HuH-7 (cell line): ENCODE data around the gene AMN.

ENCODE experiments used
- DNase-seq: peaks from one replicate; pipeline ENCODE4 v3.0.0; 2011; ENCODE audit warnings: low spot score

Gene AMN

DNA sequence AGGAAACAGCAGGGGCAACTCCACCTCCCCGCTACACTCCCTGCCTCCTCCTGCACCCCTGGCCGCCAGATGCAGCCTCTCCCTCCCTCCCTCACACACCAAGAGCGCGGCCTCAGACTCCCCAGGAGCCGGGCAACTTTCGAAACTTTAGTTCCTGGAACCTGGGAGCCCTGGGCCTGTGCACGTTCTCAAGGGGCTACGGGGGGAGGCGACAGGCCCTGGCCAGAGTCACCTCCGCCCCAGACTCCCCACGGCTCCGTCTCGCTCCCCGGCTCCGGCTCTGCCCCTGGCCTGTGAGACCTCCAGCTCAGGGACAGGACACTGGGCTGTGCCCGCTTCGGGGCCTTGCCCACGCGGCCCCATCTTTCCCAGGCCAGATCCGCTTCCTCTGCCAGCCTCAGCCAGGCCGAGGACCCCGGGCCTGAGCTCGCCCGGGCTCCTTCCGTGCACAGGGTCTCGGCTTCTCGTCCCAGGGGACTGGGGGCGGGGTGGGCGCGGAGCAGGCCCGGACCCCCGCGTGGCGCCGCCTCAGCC is 5.5 kb downstream of the AMN start:
- DNase-seq: no peak

DNA sequence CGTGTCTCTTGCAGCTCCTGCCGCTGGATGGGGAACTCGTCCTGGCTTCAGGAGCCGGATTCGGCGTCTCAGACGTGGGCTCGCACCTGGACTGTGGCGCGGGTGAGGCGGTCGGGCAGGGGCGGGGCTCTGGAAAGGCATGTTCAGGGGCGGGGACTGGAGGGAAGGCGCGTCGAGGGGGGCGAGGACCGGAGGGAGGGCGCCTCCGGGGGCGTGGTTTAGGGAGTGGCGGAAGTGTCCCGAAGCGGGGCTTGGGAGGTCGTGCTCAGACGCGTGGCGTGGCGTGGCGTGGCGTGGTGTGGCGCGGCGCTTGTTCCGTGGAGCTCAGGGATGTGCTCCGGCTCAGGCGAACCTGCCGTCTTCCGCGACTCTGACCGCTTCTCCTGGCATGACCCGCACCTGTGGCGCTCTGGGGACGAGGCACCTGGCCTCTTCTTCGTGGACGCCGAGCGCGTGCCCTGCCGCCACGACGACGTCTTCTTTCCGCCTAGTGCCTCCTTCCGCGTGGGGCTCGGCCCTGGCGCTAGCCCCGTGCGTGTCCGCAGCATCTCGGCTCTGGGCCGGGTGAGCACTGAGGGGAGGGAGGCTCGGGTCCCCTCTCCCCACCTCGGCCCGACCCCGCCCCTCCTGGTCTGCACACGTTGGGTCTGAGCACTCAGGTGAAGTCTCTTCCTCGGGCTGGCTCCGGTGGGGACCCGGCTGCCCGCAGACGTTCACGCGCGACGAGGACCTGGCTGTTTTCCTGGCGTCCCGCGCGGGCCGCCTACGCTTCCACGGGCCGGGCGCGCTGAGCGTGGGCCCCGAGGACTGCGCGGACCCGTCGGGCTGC is 6.2 kb downstream of the AMN start:
- no peak for DNase-seq

DNA sequence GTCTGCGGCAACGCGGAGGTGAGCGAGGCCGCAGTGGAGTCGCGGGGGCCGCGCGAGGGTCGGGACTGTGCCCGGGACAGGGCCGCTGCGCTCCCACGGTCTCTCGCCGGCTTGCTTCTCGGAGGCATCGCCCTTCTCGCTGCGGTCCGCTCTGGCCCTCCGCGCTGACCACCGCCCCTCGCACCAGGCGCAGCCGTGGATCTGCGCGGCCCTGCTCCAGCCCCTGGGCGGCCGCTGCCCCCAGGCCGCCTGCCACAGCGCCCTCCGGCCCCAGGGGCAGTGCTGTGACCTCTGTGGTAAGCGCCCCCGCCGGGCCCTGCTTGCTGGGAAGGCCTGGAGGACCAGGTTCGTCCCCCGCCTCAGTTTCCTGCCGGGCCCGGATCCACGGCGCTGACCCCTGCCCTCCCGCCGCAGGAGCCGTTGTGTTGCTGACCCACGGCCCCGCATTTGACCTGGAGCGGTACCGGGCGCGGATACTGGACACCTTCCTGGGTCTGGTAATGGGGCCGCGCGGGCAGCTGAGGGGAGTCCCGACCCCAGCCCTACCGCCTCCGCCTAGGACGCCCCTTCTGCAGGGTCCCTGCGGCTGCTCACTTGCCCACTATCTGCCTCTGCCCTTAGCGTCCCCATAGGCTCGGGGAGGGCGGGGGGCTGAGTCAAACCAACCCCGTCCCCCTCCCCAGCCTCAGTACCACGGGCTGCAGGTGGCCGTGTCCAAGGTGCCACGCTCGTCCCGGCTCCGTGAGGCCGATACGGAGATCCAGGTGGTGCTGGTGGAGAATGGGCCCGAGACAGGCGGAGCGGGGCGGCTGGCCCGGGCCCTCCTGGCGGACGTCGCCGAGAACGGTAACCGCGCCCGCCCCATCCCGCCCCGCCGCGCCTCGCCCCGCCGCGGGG is 7.0 kb downstream of the AMN start:
- DNase-seq: no peak

GRCh38 chr14:102930138-102930752 is 7.8 kb downstream of the AMN start:
- no peak for DNase-seq

DNA sequence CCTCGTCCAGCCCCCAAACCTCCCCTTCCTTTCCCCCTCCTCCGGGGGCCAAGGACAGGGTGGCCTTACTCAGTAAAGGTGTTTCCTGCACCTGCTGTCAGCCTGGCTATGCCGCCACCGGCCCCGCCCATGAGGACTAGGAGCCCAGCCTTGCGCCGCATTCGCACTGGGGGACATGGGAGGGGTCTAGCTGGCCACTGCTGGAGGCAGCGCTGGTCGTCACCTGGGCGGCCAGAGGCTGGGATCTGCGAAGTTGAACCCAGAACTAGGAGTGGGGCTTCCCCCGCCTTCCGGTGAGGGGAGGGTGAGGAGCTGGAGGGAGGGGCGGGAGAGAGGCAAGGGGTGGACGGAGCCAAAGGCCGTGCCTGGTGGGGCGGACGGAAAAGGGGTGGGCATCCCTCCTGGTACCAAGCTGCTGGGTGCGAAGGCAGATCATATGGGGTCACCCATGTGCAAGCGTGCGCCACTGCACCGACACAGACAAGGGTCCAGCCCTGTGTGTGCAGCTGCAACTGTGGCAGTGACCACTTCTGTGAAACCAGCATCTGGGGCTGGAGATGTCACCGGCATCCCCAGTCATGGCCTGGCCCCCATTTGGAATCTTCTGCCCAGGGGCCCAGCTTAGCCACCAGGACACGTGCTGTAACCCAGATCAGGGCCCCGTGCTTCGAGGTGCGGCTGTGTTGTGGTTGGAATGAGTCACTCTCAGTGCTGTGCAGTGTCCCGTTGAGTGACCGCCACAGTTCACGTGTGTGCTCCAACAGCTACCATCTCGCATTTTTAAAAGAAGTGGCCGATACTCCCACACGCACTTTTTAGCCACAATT is 8.5 kb downstream of the AMN start:
- no peak for DNase-seq

GRCh38 chr14:102931580-102932285 is 9.3 kb downstream of the AMN start:
- no peak for DNase-seq

DNA sequence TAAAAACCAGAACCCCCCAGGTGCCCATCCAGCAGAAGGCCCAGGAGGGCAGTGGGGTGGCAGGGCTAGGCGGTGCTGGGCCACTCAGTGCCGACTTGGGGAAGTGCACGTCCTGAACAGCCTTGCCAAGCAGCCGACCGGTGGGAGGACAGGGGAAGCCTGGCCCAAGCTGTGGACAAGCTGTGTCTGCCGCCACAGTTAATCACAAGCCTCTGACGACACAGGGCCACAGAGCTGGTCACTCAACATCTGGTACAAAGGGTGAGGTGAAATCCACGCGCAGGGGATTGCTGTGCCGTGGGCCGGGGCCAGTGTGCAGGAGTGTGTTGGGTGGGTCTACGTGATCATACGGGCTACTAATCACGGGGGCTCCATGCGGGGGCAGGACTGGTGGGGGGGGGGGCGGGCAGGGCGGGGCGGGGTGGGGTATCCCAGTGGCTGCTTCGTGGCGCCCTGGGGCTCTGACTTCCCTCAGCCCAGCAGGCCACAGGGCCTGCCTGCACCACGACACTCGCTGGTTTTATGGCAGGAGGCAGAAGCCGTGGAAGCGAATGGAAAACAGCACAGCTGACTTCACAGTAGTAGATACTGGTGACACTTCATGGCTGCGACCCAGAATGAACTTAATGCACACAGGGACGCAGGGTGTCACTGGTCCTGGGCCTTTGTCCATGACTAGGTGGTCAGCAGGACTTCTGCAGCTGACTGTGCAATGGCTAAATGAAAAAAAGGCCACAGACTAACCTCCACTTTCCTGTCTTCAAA is 10.2 kb downstream of the AMN start:
- DNase-seq: no peak

GRCh38 chr14:102933618-102934231 is 11.3 kb downstream of the AMN start:
- DNase-seq: no peak

GRCh38 chr14:102935756-102936155 is 13.3 kb downstream of the AMN start:
- DNase-seq: no peak

- no peak for DNase-seq
Observed at GRCh38 chr14:102937331-102938175, 15.1 kb downstream of the AMN start.

DNA sequence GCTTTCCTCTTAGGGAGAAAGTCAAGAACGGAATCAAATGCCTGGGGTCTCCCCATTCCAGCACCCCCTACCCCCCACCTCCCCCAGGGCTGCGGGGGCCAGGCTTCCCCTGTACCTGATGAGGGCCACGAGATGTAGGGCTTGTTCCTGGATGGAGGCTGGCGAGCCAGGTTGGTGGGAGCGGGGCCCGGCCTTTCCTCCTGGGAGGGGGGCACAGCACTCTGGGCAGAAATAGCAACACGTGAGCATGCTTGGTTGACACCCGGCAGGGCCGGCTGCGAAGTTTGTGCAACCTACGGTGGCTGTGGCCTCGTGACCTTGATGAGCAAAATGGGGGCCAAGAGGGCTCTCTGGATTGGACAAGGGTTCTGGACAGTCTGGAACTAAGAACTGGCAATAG is 15.7 kb downstream of the AMN start:
- no peak for DNase-seq

DNA sequence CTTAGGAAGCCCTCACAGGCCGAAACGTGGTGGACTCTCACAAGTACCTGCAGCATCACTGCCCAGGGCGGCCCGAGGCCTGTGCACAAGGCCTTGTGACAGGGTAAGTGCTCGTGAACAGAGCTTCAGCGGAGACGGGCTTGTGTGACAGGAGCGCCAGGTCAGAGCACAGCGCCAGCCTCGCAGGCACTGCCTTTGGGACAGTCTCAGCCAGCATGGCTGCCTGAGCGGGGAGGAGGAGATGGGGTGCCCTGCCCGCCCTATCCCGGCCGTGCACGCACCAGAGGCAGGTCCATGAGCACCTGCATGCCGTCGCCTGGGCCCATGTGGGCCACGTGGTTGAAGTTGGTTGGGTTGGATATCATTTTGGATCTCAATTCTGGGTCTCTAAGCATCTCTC is 16.9 kb downstream of the AMN start:
- DNase-seq: no peak

DNA sequence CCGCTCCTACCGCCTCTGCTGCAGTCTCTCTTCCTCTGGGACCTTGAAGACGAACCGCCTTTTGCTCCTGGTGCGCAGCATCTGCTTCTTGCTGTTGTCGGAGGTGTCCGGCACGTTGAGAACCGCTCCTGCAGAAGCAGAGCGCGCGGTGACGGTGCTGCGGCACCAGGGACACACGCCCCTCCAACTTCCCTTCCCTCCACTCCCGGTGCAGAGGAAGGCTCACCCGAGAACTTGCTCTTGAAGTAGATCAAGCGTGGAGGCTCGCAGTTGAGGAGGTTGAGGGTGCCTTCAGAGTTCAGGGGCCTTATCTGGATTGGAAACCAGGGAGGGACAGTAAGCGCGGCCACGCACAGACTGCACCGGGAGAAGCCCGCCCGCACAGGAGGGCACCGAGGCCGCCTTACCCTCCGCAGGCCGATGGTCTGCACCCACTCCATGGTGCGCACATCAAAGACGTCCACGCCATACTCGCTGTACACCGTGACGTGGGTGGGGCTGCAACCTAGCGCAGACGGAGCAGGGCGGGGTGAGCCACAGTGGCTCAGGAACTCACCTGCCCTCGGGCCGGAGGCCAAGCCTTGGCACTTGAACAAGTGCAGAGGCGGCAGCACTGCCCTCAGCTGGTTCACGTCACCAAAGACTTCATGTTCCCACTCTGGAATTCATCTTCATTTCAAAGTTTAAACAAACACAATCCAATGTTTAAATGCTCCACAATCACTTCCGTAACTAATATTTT is 17.5 kb downstream of the AMN start:
- DNase-seq: no peak

DNA sequence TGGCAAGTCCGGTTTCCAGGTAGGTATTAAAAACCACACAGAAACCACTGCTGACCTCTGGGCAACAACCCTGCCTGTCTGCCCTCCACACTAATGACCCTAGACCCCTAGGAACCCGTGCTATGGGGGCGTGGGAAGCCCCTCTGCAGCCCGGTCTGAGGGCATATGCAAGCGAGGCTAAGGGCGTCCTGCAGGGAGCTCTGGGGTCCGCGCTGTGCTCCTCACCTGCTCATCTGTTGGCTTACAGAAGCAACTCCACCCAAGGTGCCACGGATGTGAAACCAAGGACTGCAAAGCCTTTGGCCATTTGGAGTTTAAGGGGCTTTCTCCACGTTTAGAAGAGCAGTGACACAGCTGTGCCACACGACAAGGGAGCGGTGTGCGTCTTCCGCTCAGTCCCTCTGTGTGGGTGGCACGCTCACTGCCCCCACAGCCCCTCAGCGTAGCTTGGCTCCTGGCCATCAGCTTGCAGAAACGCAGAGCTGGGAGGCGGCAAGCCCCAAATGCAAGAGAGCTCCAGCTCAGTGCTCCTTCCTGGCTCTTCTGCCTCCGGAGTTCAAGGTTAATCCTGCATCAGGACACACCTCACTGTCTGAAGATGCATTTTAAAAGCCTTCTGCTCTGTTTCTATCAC is 18.4 kb downstream of the AMN start:
- DNase-seq: no peak

GRCh38 chr14:102941419-102942011 is 19.1 kb downstream of the AMN start:
- no peak for DNase-seq

- DNase-seq: no peak
Observed at GRCh38 chr14:102942069-102942468, 19.6 kb downstream of the AMN start.

GRCh38 chr14:102943454-102943853 is 21.0 kb downstream of the AMN start:
- no peak for DNase-seq
